ENCODE data around the gene ITPRIP.

Gene ITPRIP

GRCh38 chr10:104317269-104317710, 21.0 kb downstream of the ITPRIP start:
- H3K4me3 ChIP-seq (replicated peaks; ENCODE audit: low read depth, low read length) = no peak overlapping the region
- TF ChIP-seq, protein P1, sequence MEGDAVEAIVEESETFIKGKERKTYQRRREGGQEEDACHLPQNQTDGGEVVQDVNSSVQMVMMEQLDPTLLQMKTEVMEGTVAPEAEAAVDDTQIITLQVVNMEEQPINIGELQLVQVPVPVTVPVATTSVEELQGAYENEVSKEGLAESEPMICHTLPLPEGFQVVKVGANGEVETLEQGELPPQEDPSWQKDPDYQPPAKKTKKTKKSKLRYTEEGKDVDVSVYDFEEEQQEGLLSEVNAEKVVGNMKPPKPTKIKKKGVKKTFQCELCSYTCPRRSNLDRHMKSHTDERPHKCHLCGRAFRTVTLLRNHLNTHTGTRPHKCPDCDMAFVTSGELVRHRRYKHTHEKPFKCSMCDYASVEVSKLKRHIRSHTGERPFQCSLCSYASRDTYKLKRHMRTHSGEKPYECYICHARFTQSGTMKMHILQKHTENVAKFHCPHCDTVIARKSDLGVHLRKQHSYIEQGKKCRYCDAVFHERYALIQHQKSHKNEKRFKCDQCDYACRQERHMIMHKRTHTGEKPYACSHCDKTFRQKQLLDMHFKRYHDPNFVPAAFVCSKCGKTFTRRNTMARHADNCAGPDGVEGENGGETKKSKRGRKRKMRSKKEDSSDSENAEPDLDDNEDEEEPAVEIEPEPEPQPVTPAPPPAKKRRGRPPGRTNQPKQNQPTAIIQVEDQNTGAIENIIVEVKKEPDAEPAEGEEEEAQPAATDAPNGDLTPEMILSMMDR (IDR thresholded peaks at IDR 0.05; ENCODE audit: low read depth, low read length, missing control alignments) = no peak
- no peak for DNase-seq (ENCODE audit: extremely low read depth, low read depth)

- no peak overlapping the region for H3K4me3 ChIP-seq (replicated peaks; ENCODE audit: low read depth, low read length)
- TF ChIP-seq, protein P1 (IDR thresholded peaks at IDR 0.05; ENCODE audit: low read depth, low read length, missing control alignments) = no peak
- no peak for DNase-seq (ENCODE audit: extremely low read depth, low read depth)
Measured at GRCh38 chr10:104316321-104317099, 21.8 kb downstream of the ITPRIP start.

- TF ChIP-seq, protein P1 (IDR thresholded peaks at IDR 0.05; ENCODE audit: low read depth, low read length, missing control alignments) = no peak
- no peak for DNase-seq (ENCODE audit: extremely low read depth, low read depth)
- no peak overlapping the region for H3K4me3 ChIP-seq (replicated peaks; ENCODE audit: low read depth, low read length)
Measured at GRCh38 chr10:104315486-104315921, 22.8 kb downstream of the ITPRIP start.

DNA sequence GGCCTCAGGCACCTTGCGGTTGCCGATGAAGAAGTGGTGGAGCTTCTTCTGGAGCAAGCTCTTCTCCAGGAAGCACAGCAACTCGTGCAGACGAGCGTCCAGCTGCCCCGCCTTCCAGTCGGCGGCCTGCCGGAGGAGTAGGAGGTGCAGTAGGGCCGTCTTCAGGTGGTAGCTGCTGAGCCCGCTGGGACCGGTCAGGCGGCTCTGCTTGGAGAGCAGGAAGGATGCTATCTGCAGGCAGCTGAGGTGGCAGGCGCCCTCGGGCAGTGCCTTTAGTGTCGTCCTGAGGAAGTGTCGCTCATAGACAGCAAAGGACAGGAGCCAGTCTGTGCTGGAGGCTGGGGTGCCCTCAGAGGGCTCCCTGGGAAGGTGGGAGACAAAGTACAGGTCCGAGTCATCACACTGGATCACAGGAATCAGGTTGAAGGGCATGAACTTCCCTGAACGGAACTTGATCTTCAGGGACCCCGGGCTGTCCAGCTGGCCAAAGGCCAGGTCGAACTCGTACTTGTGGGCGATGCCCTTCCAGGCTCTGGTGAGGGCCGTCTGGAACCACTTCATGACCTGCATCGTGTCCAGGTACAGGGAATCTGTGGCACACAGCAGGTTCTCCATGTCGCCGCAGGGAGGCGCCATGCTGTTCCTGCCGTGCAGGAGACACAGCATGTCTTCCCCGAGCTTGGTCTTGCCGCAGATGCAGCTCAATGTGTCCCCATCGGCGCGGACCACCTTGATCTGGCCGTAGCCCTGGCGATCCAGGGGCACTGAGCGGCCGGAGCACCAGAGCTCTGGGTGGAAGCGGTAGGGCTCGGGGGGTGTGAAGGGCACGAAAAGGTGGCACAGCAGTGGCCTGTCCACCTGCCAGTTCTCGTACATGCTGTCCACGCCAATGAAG, 23.4 kb downstream of the ITPRIP start:
- H3K4me3 ChIP-seq (replicated peaks; ENCODE audit: low read depth, low read length) = no peak overlapping the region
- TF ChIP-seq, protein P1 (IDR thresholded peaks at IDR 0.05; ENCODE audit: low read depth, low read length, missing control alignments) = no peak
- no peak for DNase-seq (ENCODE audit: extremely low read depth, low read depth)

DNA sequence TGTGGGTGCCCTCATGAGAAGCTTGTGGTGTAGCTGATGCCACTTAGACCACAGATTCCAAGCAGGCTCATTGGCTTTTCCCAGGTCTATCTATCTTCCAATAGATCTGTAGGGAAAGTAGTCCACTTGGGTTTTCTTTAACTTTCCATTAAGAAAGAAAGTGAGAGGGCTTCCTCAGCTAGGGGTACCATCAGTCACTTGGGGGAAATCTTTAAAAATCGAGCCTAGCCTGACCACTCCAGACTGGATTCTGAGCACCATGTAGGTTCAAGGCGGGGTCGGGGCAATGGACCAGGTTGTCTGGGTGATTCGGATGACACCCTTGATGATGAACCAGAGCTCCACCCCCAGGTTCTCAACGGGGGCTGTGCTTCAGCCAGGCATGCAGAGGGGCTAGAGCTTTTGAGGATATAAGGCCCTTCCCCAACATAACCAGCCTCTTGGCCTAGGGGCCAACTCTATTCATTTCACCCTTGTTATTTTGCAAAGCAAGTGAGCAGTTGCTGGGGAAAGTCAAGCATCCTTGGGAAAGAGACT, 27.0 kb downstream of the ITPRIP start:
- TF ChIP-seq, protein P1 (IDR thresholded peaks at IDR 0.05; ENCODE audit: low read depth, low read length, missing control alignments) = no peak
- H3K4me3 ChIP-seq (replicated peaks; ENCODE audit: low read depth, low read length) = no peak overlapping the region
- no peak for DNase-seq (ENCODE audit: extremely low read depth, low read depth)

DNA sequence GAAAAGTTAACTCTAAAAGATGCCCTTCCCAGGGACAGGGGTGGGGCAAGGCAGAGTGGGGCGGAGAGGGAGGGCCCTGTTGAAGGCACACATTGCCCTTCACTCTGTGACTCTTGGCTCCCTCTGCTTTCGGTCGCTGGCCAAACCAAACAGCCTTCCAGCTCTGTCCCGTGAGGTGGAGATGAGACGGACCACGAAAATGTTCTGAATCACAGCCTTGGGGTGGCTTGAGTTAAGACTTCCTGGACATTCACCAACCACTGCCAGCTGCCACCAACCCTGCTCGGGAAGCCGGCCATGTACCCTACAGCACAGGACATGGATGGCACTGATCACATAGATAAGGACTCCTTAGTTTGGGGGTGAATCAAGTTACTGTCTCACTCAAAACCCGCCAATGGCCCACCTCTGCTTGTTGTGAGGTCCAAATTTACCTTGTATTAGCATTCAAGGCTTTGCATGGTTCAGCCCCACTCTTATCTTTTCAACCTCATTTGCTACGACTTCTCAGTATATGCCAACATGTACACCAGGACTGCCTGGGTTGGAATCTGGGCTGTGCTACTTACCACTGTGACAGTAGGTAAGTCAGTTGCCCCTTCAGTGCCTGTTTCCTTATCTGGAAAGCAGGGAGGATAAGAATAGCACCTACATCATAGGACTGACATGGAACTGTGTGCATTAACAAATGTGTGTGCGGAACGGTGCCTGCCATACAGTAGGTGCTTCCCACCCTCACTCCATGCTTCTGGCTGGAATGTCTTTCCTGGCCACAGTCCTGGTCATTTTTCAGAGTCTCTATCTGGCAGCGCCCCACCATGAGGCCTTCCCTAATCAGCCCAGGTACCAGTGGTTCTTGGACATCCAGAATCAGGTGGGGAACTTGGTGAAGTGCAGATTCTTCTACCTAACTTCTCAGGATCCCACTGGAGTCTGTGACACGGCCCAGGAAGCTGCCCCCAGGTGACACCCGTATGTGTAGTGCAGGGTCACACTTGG, 28.0 kb downstream of the ITPRIP start:
- no peak for DNase-seq (ENCODE audit: extremely low read depth, low read depth)
- TF ChIP-seq, protein P1 (IDR thresholded peaks at IDR 0.05; ENCODE audit: low read depth, low read length, missing control alignments) = no peak
- no peak overlapping the region for H3K4me3 ChIP-seq (replicated peaks; ENCODE audit: low read depth, low read length)
